SK-N-SH (cell line): ENCODE measurements around the gene TOMM70. TPM values are rescaled to one million over a fixed set of nuclear protein-coding genes. Genes with fewer than 3 reads are reported as not detected.

ENCODE experiments used
- CTCF ChIA-PET: fragments of 300-600, 350-600 bp; formaldehyde crosslinking; extraction: SDS; loops from one replicate; lab custom pipeline; 2021; lab: Yijun Ruan, JAX
- POLR2A ChIA-PET: fragments of 350-600 bp; sonication (Branson Sonifier 250); formaldehyde crosslinking; extraction: SDS; loops from one replicate; lab custom pipeline; 2020; ENCODE audit warnings: antibody characterized with exemption, inconsistent platforms; lab: Yijun Ruan, JAX
- DNase-seq: peaks from one replicate; pipeline ENCODE4 v3.0.0; 2012
- H2AFZ ChIP-seq: fragments of 200-600 bp; sonication (generic); 2 replicates; pipeline ENCODE4 v1.8.1; 2016; ENCODE audit warnings: antibody characterized with exemption, mild to moderate bottlenecking, low read depth
- H3F3A ChIP-seq: fragments of 200-600 bp; sonication (generic); replicated peaks from 2 replicates; pipeline ENCODE3; 2016; ENCODE audit warnings: antibody characterized with exemption, mild to moderate bottlenecking; ENCODE audit not compliant: insufficient read depth
- H3K27ac ChIP-seq, 2 experiments: fragments of 200-500 bp in 1 of 2; fragments of 200-600 bp in 1 of 2; sonication (Bioruptor generic) in 1 of 2; sonication (generic), shearing (Covaris generic) in 1 of 2; 2 replicates each; pipeline versions ENCODE4 v1.5.1 to v1.6.1; 2014 to 2016; ENCODE audit warnings: low read depth in 2 of 2, inconsistent platforms in 1 of 2, low read length in 1 of 2, mild to moderate bottlenecking in 1 of 2, mixed read lengths in 1 of 2
- H3K27me3 ChIP-seq: fragments of 200-600 bp; sonication (generic), shearing (Covaris generic); 2 replicates; pipeline ENCODE4 v1.6.1; 2016; ENCODE audit warnings: mixed run types; ENCODE audit not compliant: insufficient read depth
- H3K36me3 ChIP-seq, 2 experiments: fragments of 200-500 bp in 1 of 2; fragments of 200-600 bp in 1 of 2; sonication (Bioruptor generic) in 1 of 2; sonication (generic) in 1 of 2; replicated peaks in 1 of 2; 2 replicates each; pipeline versions ENCODE3 to v1.5.1; 2014 to 2016; ENCODE audit warnings: low read length in 1 of 2, mild to moderate bottlenecking in 1 of 2; ENCODE audit not compliant: insufficient read depth in 2 of 2, control insufficient read depth in 1 of 2
- H3K4me1 ChIP-seq, 2 experiments: fragments of 200-500 bp in 1 of 2; fragments of 200-600 bp in 1 of 2; sonication (Bioruptor generic) in 1 of 2; sonication (generic), shearing (Covaris generic) in 1 of 2; 2 replicates each; pipeline versions ENCODE4 v1.5.1 to v1.6.1; 2014 to 2016; ENCODE audit warnings: low read depth in 1 of 2, low read length in 1 of 2, mixed run types in 1 of 2; ENCODE audit not compliant: insufficient read depth in 2 of 2, control insufficient read depth in 1 of 2
- H3K4me2 ChIP-seq: fragments of 200-600 bp; sonication (generic), shearing (Covaris generic); 2 replicates; pipeline ENCODE4 v1.6.1; 2017; ENCODE audit warnings: mixed run types
- H3K4me3 ChIP-seq, 2 experiments: fragments of 200-500 bp in 1 of 2; fragments of 200-600 bp in 1 of 2; sonication (Bioruptor generic) in 1 of 2; sonication (generic), shearing (Covaris generic) in 1 of 2; 2 replicates each; pipeline versions ENCODE4 v1.5.1 to v1.8.1; 2014 to 2016; ENCODE audit warnings: low read depth in 2 of 2, inconsistent platforms in 1 of 2, low read length in 1 of 2, mild to moderate bottlenecking in 1 of 2, mixed read lengths in 1 of 2, moderate library complexity in 1 of 2
- H3K79me2 ChIP-seq: fragments of 200-600 bp; sonication (generic); 2 replicates; pipeline ENCODE4 v1.8.1; 2017; ENCODE audit warnings: mild to moderate bottlenecking; ENCODE audit not compliant: insufficient read depth
- H3K9ac ChIP-seq: fragments of 200-600 bp; sonication (generic); 2 replicates; pipeline ENCODE4 v1.6.1; 2017; ENCODE audit warnings: mixed run types
- H3K9me2 ChIP-seq: fragments of 200-600 bp; sonication (generic); 2 replicates; pipeline ENCODE4 v1.6.1; 2017; ENCODE audit warnings: mixed run types
- H3K9me3 ChIP-seq: fragments of 200-600 bp; sonication (generic); 2 replicates; pipeline ENCODE4 v1.6.1; 2017; ENCODE audit warnings: mixed run types, mild to moderate bottlenecking, moderate library complexity
- H4K20me1 ChIP-seq: fragments of 200-600 bp; sonication (generic); 2 replicates; pipeline ENCODE4 v1.6.1; 2017; ENCODE audit warnings: mild to moderate bottlenecking, mixed run types; ENCODE audit not compliant: insufficient read depth
- CHD2 ChIP-seq: fragments of 150-350 bp; IDR thresholded peaks from 2 replicates; pipeline ENCODE4 v1.6.1; 2018; ENCODE audit warnings: low read length; ENCODE audit not compliant: partially characterized antibody
- CTCF ChIP-seq: fragments of 200-600 bp; sonication (generic); IDR thresholded peaks from 2 replicates; pipeline ENCODE4 v1.6.1; 2017; ENCODE audit warnings: antibody characterized with exemption, mild to moderate bottlenecking, moderate library complexity
- ELF1 ChIP-seq: IDR thresholded peaks from 2 replicates; pipeline ENCODE4 v1.4.0; 2012
- EP300 ChIP-seq, 2 experiments: IDR thresholded peaks; 2 replicates each; pipeline versions ENCODE4 v1.4.0 to v1.6.1; 2012; ENCODE audit warnings: borderline replicate concordance in 1 of 2, low read depth in 1 of 2, low read length in 1 of 2
- EZH2phosphoT487 ChIP-seq: fragments of 200-600 bp; sonication (generic); IDR thresholded peaks from 2 replicates; pipeline ENCODE4 v1.6.1; 2017; ENCODE audit warnings: low read depth, mixed run types, mild to moderate bottlenecking, antibody characterized with exemption, moderate library complexity, borderline replicate concordance
- JUND ChIP-seq: IDR thresholded peaks from 2 replicates; pipeline ENCODE4 v1.4.0; 2012
- MEF2A ChIP-seq: IDR thresholded peaks from 2 replicates; pipeline ENCODE4 v1.4.0; 2012; ENCODE audit warnings: low read depth, borderline replicate concordance
- NFIC ChIP-seq: IDR thresholded peaks from 2 replicates; pipeline ENCODE4 v1.4.0; 2012; ENCODE audit warnings: borderline replicate concordance
- NRF1 ChIP-seq: IDR thresholded peaks from 2 replicates; pipeline ENCODE4 v1.6.1; 2012; ENCODE audit warnings: low read depth, mild to moderate bottlenecking, low read length
- PBX3 ChIP-seq: IDR thresholded peaks from 2 replicates; pipeline ENCODE4; 2012
- REST ChIP-seq: IDR thresholded peaks from 2 replicates; pipeline ENCODE4 v1.6.1; 2012; ENCODE audit warnings: mild to moderate bottlenecking, low read depth, low read length, moderate library complexity
- RXRA ChIP-seq: IDR thresholded peaks from 2 replicates; pipeline ENCODE4 v1.4.0; 2012; ENCODE audit warnings: low read depth, mild to moderate bottlenecking, borderline replicate concordance
- USF1 ChIP-seq: IDR thresholded peaks from 2 replicates; pipeline ENCODE4 v1.4.0; 2012; ENCODE audit warnings: low read depth, borderline replicate concordance
- WGBS: methylation state at CpG from one replicate; pipeline ENCODE4 v1.1.6; 2017; ENCODE audit warnings: low lambda C conversion rate; 5-methylcytosine and 5-hydroxymethylcytosine counted together
- polyA plus RNA-seq, 3 experiments: library from polyadenylated mRNA; depleted of rRNA; stranded (reverse); fragments of >200 nt; gene quantifications; 2 replicates each; pipeline ENCODE4 v1.2.3, GENCODE V29; 2012
- TF ChIP-seq, protein P1 (sequence below): IDR thresholded peaks from 2 replicates; pipeline ENCODE4 v1.4.0; 2012; ENCODE audit warnings: low read depth, borderline replicate concordance
- TF ChIP-seq, protein P2 (sequence below): fragments of 150-350 bp; IDR thresholded peaks from 2 replicates; pipeline ENCODE4 v1.6.1; 2017; ENCODE audit warnings: antibody characterized with exemption, low read length, low read depth, borderline replicate concordance

TOMM70 gene
- polyA plus RNA-seq, 1 of the 3 experiments (the other 2 are of a cell fraction) = 17.4 TPM

DNA sequence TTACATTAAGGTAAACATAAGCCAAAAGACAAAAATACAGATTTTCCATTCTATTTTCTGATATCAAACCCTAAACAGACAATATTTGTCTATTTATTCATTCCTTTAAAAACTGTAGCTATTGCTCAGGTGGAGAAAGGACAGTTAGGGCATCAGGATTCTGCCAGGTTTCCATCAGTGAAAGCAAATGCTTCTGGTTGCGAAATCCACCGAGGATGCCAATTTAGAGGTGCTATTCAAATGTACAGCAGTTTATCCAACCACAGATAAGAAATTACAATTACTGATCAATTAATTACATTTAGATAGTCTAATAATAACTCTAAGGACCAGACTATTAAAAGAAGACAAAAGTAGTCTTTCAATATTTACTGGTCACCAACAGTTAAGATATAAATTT lies 3.9 kb downstream of the TOMM70 start:
- TF ChIP-seq NRF1 = no peak
- no peak for TF ChIP-seq ELF1
- TF ChIP-seq, protein P1, sequence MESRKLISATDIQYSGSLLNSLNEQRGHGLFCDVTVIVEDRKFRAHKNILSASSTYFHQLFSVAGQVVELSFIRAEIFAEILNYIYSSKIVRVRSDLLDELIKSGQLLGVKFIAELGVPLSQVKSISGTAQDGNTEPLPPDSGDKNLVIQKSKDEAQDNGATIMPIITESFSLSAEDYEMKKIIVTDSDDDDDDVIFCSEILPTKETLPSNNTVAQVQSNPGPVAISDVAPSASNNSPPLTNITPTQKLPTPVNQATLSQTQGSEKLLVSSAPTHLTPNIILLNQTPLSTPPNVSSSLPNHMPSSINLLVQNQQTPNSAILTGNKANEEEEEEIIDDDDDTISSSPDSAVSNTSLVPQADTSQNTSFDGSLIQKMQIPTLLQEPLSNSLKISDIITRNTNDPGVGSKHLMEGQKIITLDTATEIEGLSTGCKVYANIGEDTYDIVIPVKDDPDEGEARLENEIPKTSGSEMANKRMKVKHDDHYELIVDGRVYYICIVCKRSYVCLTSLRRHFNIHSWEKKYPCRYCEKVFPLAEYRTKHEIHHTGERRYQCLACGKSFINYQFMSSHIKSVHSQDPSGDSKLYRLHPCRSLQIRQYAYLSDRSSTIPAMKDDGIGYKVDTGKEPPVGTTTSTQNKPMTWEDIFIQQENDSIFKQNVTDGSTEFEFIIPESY = no peak
- TF ChIP-seq EP300 (IDR thresholded peaks at IDR 0.05; ENCODE audit: borderline replicate concordance in 1 of 2, low read depth in 1 of 2, low read length in 1 of 2) = no peak
- no peak for TF ChIP-seq JUND
- TF ChIP-seq PBX3 = no peak
- TF ChIP-seq EZH2phosphoT487 = no peak
- TF ChIP-seq, protein P2, sequence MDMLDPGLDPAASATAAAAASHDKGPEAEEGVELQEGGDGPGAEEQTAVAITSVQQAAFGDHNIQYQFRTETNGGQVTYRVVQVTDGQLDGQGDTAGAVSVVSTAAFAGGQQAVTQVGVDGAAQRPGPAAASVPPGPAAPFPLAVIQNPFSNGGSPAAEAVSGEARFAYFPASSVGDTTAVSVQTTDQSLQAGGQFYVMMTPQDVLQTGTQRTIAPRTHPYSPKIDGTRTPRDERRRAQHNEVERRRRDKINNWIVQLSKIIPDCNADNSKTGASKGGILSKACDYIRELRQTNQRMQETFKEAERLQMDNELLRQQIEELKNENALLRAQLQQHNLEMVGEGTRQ = no peak
- peaks cover 92% of the 10 kb centered on the region for H3K79me2 ChIP-seq
- no peak for DNase-seq
- no peaks in the 10 kb centered on the region for H3K9me3 ChIP-seq
- ChIA-PET CTCF (no interaction called here), POLR2A (no interaction called here)
- whole genome bisulfite sequencing = 91% methylated on average over 2 of the region's 2 CpGs
- no peaks in the 10 kb centered on the region for H3K27me3 ChIP-seq
- H3K4me3 ChIP-seq = no peak overlapping the region
- no peak overlapping the region for H3K4me2 ChIP-seq
- H3K36me3 ChIP-seq = no peaks in the 10 kb centered on the region
- H3K27ac ChIP-seq = no peak overlapping the region
- H3K9me2 ChIP-seq = no peaks in the 10 kb centered on the region
- peaks cover 3% of the 10 kb centered on the region for H3F3A ChIP-seq
- H3K9ac ChIP-seq = no peak overlapping the region
- peaks cover 0 to 9% of the 10 kb centered on the region in 2 experiments; a peak in 3 of 4 replicates for H3K4me1 ChIP-seq
- H2AFZ ChIP-seq = no peak overlapping the region
- peaks cover 65% of the 10 kb centered on the region for H4K20me1 ChIP-seq

- Histone ChIP-seq H3K9me3 (no peaks in the 10 kb centered on the region), H2AFZ (no peak overlapping the region), H3K9me2 (no peaks in the 10 kb centered on the region), H3K9ac (no peak overlapping the region), H3K27me3 (no peaks in the 10 kb centered on the region), H3K27ac (no peak overlapping the region), H4K20me1 (peaks cover 65% of the 10 kb centered on the region), H3K79me2 (peaks cover 100% of the 10 kb centered on the region), H3K4me1 (peaks cover 0 to 9% of the 10 kb centered on the region in 2 experiments; a peak in 3 of 4 replicates), H3K36me3 (no peaks in the 10 kb centered on the region), H3K4me3 (no peak overlapping the region), H3F3A (no peaks in the 10 kb centered on the region), H3K4me2 (no peak overlapping the region)
- WGBS = 76% methylated on average over 2 of the region's 2 CpGs
- ChIA-PET POLR2A (no interaction called here), CTCF (no interaction called here)
- no peak for DNase-seq
- TF ChIP-seq USF1 (no peak), RXRA (no peak), NFIC (no peak), CHD2 (no peak), REST (no peak), MEF2A (no peak), CTCF (no peak)
These were observed 5.0 kb downstream of the TOMM70 start for GRCh38 chr3:100395679-100396431.
